Stimulated activated CD4-positive, alpha-beta T cell treated with anti-CD3 and anti-CD28 coated beads, Interleukin-15, amount 100 ng/mL, for 48 hours (primary cell): Measurements from ENCODE around the gene WFDC1.

Experiments used
- DNase-seq, 2 donors: peaks; one replicate each; pipeline ENCODE4 v3.0.0-alpha.2; 2020; ENCODE audit warnings: low read depth in 2 of 2

Gene WFDC1

DNA sequence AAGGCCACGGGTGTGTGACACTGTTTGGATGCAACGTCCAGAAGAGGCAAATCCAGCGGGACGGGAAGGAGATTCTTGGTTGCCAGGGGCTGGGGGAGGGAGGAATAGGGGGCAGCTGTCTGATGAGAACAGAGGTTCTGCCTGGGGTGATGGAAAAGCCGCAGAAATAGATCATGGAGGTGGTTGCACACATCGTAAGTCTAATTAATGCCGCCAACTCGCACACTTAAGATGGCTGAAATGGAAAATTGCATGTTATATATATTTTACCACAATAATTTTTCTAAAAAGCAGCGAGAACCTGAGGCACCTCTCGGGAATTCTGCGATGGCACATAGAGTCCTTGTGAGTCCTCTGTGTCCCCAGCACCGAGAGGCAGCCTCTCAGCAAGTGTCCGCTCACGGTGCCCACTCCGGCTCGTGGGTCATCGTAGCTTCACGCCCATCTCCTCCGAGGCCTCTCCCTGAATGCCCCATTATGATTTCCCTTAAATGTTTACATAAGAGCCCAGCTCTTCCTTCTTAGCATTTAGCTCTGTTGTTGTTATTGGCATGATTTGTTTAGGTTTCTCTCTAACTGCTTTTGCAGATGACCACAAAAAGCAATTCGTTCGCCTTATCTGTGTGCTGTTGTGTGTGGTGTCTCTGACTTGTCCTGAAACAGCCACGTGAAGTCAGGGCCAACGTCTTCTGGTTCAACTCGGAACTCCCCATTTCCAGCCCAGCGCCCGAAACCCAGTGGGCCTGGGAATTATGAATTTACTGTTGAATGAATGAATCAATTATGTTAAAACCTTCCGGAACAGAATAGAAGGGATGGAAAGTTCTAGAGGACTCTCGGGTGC is 7.7 kb downstream of the WFDC1 start:
- DNase-seq = no peak

DNA sequence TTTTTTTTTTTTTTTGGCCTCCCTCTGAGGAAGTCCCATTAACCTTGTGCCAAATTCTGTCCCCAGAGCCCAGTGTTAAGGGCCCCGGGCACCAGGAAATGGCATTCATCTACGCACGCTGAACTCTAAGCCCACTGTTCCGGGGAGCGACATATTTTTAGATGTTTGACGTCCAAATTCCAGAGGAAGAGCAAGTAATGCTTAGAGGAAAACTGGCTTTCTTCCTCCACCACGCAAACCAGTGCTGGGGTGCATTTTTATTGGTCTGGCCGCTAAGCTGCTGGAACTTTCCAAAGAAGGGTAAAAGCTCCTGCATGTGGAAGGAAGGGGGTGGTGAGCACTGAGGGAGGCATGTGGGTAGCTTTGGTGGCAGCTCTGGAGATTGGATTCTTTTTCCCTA is 8.3 kb downstream of the WFDC1 start:
- no peak for DNase-seq

DNA sequence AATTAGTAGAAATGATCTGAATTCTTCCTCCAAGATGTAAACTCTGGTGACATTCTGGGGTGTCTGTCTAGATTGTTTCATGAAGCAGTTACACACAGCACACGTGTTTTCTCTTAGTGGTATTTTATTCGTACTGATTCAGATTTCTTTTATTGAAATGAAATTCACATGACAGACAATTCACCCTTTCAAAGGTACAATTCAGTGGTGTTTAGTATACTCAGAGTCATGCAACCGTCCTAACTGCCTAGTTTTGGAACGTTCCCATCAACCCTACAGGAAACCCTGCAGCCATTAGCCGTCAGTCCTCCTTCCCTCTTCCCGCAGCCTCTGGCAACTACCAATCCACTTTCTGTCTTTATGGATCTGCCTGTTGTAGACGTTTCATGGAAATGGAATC is 8.8 kb downstream of the WFDC1 start:
- no peak for DNase-seq

DNA sequence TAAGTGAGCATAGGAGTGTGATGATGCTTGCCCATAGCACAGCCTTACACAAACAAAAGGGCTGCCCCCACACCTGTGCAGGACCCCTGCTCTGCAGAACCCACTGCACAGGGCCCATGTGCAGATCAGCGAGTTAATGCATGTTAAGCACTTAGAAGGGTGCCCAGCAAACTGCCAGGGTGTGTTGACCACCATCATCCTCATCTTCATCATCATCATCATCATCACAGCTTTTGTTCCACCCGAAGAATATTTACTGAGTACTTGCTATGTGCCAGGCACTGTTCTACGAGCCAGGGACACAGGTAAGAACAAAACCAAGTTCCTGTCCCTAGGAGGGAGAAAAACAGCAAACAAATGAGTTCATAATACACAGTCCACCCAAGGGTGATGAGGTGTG is 11.9 kb downstream of the WFDC1 start:
- DNase-seq = no peak

DNA sequence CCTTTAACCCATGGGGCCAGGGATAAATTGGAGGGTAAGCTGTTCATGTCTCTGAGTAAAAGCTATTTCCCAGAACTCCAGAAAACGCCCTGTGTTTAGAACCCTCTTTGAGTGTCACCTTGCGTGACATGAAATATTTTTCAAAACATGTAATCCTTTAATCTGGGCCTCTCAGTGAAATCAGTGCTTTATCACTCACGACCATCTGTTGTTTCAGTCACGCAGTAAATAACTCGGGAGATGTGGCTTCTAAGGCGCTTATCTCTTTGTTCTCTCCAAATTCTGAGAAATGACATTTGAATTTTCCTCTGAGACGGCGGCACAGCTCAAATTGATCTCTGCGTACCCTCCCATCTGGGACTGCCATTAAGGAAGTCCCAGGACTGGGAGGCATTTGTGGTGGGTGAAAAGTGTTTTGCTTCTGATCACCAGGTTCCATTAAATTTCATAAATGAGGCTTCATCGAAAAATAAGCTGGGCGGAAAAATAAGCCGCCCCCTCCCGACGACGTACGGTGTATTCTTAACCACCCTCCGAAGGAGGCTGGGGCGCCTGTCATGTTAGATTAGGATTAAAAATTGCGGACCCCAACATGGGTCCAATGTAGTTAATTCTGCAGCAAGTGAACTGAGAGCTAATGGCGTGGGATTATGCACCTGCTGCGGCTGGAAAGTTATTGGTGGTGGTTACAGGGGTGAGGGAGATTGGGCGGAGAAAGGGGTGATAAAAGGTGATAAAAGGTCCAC is 12.7 kb downstream of the WFDC1 start:
- no peak for DNase-seq

DNA sequence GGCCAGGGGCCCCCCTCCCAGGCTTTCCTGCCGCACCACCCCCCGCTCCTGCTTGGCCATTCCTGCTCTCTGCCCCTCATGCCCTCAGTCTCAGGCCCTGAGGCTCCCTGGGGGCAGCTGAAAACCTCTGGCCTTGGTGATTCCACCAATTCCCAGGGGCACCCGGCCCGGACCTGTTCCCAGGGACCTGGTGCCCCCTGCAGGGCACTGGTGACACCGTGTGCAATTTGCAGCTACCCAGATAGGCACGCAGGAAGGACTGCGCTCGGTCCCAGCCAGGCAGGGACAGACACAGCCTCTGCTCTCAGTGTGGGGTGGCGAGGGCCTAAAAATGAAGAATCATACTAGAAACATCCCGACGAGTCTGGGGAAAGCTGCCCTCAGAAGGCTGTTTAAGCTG is 13.4 kb downstream of the WFDC1 start:
- no peak for DNase-seq

DNA sequence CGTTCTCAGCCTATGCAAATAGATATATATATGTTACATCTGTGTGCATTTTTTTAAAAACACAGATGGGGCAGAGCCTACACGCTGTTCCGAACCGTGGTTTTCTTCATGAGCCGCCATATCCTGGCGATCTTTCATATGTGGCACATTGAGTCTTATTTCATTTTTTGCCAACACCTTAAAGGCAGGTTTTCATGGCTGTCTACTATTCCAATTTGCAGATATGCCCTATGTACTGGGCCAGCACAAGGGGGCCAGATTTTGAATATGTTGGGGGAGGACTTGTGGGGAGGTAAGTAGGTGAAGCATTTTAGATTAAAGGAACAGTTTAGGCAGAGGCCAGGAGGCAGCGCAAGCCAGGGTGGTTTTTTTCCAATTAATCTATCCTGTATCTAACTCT is 16.0 kb downstream of the WFDC1 start:
- DNase-seq = no peak

DNA sequence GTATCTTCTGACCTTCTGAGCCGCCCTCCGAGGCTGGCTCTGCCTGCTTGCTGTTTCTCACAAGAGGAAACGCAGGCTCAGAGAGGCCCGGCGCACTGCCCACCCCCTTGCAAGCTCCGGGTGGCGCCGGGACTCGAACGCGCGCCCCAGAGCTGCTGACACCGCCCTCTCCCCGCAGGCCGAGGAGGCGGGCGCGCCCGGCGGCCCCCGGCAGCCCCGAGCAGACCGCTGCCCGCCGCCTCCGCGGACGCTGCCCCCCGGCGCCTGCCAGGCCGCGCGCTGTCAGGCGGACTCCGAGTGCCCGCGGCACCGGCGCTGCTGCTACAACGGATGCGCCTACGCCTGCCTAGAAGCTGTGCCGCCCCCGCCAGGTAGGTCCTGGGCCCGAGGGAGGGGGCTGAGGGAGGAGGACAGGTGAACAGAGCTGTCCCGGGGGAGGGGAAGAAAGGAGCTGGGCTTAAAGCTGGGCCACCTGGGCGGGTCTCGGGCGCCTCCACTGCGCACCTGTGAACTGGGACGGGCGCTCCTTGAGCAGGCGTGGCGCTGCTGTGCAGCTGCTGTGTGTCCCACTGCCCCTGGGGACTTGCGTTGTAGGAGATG is 18.2 kb downstream of the WFDC1 start:
- no peak for DNase-seq

DNA sequence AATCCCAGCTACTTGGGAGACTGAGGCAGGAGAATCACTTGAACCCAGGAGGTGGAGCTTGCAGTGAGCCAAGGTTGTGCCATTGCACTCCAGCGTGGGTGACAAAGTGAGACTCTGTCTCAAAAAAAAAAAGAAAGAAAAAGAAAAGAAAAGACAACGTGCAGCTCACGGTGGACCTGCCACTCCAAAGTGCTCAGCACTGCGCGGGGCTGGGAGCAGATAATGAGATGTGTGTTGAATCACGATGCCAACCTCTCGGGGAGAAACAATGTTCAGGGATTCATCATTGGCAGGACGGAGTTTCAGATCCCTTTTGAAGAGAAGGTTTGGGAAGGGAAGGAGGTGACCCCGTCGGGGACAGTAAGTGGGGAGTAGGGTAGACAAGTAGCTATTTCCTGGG is 19.2 kb downstream of the WFDC1 start:
- DNase-seq = no peak

DNA sequence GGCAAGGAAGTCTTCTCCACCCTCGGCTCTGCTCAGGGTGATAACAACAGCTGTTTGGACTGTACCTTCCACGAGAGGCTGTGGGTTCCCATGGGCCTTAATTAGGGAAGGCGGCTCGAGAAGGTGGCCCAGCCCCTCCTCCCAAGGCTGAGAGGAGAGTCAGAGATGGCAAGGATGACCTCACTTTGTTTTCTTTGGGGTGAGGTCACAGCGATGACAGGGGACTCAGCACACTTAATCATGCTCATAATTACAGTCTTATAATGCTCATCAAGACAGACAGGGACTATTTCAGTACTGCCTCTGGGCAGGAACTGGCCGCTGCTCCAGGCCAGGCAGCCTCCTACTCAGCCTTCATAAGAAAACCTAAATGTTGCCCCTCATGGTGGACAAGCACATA is 19.7 kb downstream of the WFDC1 start:
- no peak for DNase-seq

DNA sequence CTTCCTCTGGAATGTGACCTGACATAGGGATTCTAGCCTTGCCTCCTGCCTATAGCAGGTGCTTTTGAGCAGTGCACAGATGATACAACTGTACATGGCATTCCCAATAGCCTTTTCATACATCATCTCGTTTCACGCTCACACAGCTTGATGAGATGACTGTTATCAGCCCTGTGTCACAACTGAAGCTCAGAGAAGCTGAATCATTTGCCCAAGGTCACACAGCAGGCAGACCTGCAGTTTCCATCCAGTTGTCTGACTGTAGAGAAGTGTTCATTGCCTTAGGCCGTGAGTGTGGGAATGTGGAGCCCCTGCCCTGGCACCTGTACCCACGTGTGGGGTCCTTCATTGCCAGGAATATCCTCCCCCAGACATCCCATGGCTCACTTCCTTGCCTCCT is 20.1 kb downstream of the WFDC1 start:
- DNase-seq = no peak

DNA sequence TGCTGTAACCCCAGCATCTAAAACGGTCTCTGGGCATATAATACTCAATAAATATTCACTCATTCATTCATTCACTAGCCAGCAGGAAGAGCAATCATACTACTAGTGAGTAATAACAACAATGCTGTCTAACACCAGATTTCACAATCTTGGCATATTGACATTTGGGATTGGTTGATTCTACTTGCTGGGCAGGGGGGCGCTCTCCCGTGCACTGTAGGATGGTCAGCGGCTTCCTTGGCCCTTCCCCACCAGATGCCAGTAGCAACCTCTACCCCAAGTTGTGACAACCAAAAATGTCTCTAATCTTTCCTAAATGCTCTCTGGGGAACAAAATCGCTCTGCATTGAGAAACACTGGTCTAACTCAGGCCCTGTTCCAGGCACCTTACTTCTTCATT is 20.7 kb downstream of the WFDC1 start:
- no peak for DNase-seq

DNA sequence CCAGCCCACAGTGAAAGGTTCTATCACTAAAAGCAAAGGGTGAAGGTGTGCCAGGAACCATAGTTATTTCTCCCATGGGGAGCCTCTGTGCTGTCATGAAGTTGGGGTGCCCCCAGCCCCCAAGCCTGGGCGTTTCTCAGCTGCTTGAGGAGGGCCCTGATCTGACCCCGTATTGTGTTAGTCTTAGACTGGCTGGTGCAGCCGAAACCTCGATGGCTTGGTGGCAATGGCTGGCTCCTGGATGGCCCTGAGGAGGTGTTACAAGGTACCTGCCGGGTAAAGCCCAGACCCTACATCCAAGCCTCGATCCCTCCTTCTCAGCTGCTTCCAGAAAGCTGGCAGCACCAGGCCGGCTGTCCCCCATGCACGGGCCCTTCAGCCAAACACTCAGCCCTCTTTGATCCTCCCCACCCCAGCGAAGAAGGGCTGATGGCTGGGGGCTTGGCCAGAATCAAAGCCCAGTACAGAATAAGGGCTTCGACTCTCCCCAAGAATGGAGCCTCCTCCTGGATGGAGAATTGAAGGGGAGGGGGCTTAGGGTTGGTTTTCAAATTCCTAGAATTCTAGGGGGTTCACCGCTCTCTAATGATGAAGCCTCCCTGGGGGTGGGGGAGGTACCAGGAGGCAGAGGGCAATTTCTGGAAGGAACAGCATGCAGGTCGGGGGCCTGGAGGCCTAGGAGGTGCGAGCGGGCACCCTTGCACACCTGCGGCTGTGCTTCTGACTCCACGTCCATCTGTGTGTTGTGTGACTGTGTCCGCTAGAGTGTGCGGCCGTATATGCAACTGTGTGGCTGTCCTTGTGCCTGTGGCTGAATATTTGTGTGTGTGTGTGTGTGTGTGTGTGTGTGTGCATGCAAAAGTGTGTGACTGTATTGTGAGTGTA is 23.7 kb downstream of the WFDC1 start:
- DNase-seq = no peak

DNA sequence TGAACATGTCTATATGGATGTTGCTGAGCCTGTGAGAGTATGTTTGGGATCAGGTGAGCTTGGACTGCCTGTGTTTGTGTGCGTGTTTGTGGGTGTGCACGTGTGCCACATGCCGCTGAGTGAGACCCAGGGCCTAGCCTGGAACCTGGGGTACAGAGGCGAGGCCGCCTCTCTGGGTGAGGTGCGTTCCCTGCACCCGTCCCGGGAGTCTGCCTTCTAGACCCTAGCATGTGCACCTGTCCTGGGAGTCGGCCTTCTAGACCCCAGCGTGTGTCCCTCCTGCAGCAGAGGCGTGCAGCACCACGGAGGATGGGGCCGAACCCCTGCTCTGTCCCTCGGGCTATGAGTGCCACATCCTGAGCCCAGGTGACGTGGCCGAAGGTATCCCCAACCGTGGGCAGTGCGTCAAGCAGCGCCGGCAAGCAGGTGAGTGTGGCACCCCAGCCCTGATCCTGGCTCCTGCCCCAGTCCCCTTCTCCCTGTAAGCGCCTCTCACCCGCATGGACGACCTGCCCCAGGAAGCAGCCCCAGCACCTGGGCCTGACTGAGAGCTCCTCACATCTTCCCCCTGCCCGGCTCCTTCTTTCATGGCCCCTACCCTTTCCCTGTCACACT is 24.6 kb downstream of the WFDC1 start:
- DNase-seq = no peak

DNA sequence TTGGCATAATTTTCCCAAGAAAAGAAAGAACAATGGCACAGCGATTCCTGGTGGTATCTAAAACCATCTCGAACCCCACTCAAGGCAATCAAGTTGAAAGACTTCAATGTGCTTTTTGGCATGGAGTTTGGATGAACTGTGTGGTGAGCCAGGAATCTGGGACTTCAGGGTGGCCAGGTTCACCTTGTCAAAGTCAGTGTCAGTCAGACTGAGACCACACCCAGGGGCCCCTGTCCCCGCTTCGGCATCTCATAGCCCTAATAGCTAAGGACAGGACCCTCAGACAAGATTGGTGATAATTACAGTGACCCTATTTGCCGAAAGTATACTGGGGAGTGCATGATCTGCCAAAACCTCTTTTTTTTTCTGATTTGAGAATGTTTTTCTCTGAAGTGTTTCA is 25.8 kb downstream of the WFDC1 start:
- DNase-seq = no peak

DNA sequence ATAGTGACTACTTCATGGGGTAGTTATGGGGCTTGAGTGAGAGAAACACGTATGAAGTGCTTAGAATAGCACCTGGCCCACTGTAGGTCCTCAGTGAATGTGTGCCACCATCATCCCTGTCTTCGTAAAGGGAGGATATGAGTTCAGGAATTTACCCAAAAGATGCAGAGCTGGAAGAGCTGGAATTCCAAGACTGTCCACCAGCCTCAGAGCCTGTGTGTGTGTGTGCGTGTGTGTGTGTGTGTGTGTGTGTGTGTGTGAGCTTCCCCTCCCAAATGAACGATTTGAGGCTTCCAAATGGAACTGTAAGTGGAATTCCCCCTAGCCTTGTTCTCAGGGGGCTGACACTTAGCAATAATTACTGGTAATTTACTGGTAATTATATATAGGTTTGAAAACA is 27.3 kb downstream of the WFDC1 start:
- no peak for DNase-seq

DNA sequence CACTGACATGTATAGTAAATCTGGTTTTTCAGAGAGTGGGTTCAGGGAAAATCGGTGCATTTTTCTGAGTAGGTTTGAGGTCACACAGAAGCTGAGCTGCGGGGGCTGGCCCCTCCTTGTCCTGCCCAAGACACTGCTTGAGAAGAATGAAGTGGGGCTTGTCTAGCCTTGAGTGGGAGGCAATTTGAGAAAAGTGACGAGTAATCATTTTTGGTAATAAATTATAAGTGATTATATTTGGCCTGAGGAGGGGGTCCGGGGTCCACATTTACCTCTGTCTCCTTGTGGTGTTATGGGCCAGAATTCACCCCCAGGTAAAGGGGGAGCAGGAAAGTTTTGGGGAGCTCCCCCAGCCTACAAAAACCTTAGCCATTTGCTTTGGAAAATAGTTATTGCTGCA is 28.1 kb downstream of the WFDC1 start:
- no peak for DNase-seq

DNA sequence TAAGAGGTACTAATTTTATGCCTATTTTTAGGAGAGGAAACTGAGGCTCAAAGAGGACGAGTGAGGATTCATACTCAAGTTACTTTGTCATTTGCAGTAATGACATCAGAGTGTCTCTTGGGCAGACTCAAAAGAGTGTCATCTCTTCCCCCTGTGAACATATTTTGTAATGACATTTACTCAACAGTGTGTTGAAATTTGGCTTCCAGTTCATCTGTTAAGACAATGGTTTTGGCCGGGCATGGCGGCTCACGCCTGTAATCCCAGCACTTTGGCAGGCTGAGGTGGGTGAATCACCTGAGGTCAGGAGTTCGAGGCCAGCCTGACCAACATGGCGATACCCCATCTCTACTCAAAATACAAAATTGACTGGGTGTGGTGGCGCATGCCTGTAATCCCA is 28.9 kb downstream of the WFDC1 start:
- DNase-seq = no peak

DNA sequence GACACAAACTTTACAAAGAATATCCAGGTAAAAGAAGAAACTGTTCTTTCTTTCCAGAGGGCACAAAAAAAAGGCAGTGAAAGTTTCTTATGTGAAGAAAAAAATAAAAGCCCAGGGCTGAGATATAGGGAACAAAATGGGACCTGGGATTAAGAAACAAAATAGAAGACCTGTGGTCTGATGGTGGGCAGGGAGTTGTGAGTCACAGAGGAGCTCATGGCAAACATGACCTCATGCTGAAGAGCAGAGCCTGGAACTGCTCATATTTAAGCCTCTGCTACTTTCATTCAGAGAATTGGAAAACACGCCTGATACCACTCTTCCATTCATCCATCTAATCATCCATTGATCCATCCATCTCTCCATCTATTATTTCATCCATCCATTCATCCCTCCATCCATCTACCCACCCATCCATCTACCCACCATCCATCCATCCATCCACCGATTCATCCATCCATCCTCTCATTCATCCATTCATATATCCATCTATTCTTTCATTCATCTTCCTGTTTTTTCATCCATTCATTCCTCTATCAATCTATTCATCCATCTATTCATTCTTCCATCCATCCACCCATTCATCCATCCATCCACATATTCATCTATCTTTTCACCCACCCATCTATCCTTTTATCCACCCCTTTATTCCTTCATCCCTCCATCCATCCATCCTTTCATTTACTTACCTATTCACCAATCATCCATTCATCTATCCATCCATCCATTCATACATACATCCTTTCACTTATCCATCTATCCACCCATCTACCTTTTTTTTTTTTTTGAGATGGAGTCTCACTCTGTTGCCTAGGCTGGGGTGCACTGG is 30.0 kb downstream of the WFDC1 start:
- DNase-seq = no peak

DNA sequence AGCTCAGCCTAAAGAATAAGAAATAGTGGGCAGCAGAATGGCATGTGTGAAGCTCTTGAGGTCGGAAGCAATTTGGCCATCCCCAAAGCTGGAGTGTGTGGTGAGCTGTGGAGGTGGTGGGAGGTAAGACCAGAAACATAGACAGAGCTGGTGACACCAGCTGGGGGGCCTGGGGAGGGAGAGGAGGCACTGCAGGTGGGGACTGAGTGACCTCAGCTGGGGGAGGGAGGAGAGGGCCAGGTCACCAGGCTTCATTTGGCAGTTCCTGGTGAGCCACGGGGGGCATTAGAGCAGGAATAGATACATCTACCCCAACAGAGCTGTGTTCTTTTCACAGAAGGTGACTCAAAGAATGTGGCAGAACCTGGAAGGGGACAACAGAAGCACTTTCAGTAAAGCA is 31.9 kb downstream of the WFDC1 start:
- DNase-seq = no peak
